Measurements from ENCODE around the gene PPFIA3.

- TF ChIP-seq CTCF (IDR thresholded peaks at IDR 0.05; ENCODE audit: poor library complexity) (no peak), EZH2phosphoT487 (IDR thresholded peaks at IDR 0.05; ENCODE audit: low read depth, severe bottlenecking, unreplicated experiment) (no peak)
These were observed 33.9 kb downstream of the PPFIA3 start for GRCh38 chr19:49153167-49153809.
